ENCODE data around the gene FTSJ3. TPM values are rescaled to one million over a fixed set of nuclear protein-coding genes. Genes with fewer than 3 reads are reported as not detected.
"Not testable (repeated sequence)": the region's sequence is repeated elsewhere in the genome, so short reads cannot be mapped to it uniquely, and the experiment has no call there.

Gene FTSJ3
- total RNA-seq, 1 experiment from 2014 or later, result 80.3 TPM

DNA sequence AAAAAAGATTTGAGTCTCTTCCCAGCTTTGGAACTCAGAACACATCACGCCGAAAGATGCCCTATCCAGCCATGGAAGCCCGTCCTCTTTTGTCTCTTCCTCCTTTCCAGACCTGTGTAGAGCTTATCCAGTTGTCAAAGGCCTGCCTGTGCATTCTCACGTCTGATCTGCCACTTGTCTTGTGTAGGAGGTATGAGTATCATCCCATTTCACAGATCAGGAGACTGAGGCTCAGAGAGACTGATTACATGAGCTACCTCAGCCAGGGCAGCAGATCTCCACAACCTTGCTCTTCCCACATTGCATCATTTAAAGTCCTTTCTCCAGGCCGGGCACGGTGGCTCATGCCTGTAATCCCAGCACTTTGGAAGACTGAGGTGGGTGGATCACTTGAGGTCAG, 47.2 kb upstream of the FTSJ3 start:
- not testable (repeated sequence) for H4K91ac ChIP-seq (ENCODE audit: insufficient read length, low read depth, low read length); H2AFZ ChIP-seq (ENCODE audit: low read length); H2BK5ac ChIP-seq (ENCODE audit: insufficient read length, low read length); H2BK120ac ChIP-seq (ENCODE audit: low read depth, low read length, poor library complexity, severe bottlenecking); H4K5ac ChIP-seq (ENCODE audit: insufficient read length, low read depth, low read length); DNase-seq; H3K36me3 Mint-ChIP-seq (ENCODE audit: insufficient read depth in 1 of 3, low read depth in 3 of 3); H3K23ac ChIP-seq (ENCODE audit: insufficient read length, low read depth, low read length); H4K20me1 ChIP-seq (ENCODE audit: control insufficient read depth, insufficient read depth, insufficient read length); H3K9ac ChIP-seq (ENCODE audit: extremely low read depth, insufficient read length, low read length); H3K4ac ChIP-seq (ENCODE audit: low read depth, low read length); H3K27ac Mint-ChIP-seq; H3K4me1 Mint-ChIP-seq; H2AK5ac ChIP-seq (ENCODE audit: insufficient read length, low read length); H3K4me3 Mint-ChIP-seq; H3T11ph ChIP-seq (ENCODE audit: low read length); H3K4me2 ChIP-seq (ENCODE audit: insufficient read depth, insufficient read length, low read length); H3K27me3 Mint-ChIP-seq (ENCODE audit: low read depth); H2BK20ac ChIP-seq (ENCODE audit: low read depth, low read length, poor library complexity, severe bottlenecking); H3K56ac ChIP-seq (ENCODE audit: insufficient read length, low read depth, low read length); H4K8ac ChIP-seq (replicated peaks; ENCODE audit: insufficient read length, low read depth, low read length); H3K27ac ChIP-seq (ENCODE audit: insufficient read length, low read depth, low read length); H3K14ac ChIP-seq (ENCODE audit: insufficient read depth, low read length); H3K27me3 ChIP-seq (ENCODE audit: insufficient read depth, low read length); H3K79me1 ChIP-seq (ENCODE audit: insufficient read depth, low read depth, low read length, poor library complexity, severe bottlenecking); H2BK12ac ChIP-seq (ENCODE audit: insufficient read length, low read depth, low read length); H3K4me1 ChIP-seq (ENCODE audit: insufficient read depth, low read length); H2BK15ac ChIP-seq (ENCODE audit: low read depth, low read length); H3K23me2 ChIP-seq (ENCODE audit: insufficient read length, low read depth, low read length, poor library complexity, severe bottlenecking); H3K79me2 ChIP-seq (ENCODE audit: insufficient read depth, low read length); H3K9me3 ChIP-seq (ENCODE audit: control insufficient read depth, low read depth, low read length); H3K9me3 Mint-ChIP-seq; H3K18ac ChIP-seq (ENCODE audit: insufficient read length, low read depth, low read length)
- no CpG with 5 or more reads among the region's 6 CpGs for WGBS (ENCODE audit: extremely low coverage, insufficient read length, low lambda C conversion rate)
